ENCODE data around the gene SDHAF1. TPM values are rescaled to one million over a fixed set of nuclear protein-coding genes. Genes with fewer than 3 reads are reported as not detected.

The SDHAF1 gene
- polyA plus RNA-seq, 3 donors: 15.5 to 18.8 (median 17.4) TPM

Other genes with a start within 250 kb of the SDHAF1 start
- 10 to 100 TPM; 18.0 to 21.7 (median 19.3) TPM for gene U2AF1L4, start 249.8 kb upstream of the SDHAF1 start, polyA plus RNA-seq (ENCODE audit: insufficient read length in 3 of 3)
- gene PSENEN, start 249.5 kb upstream of the SDHAF1 start, polyA plus RNA-seq (ENCODE audit: insufficient read length in 3 of 3): 10 to 100 TPM; 61.5 to 77.1 (median 68.9) TPM
- 10 to 100 TPM; 13.1 to 14.0 (median 13.8) TPM for gene LIN37, start 246.6 kb upstream of the SDHAF1 start, polyA plus RNA-seq (ENCODE audit: insufficient read length in 3 of 3)
- 10 to 100 TPM; 20.5 to 34.1 (median 23.3) TPM for gene HSPB6, start 238.2 kb upstream of the SDHAF1 start, polyA plus RNA-seq (ENCODE audit: insufficient read length in 3 of 3)
- gene PROSER3, start 237.0 kb upstream of the SDHAF1 start, polyA plus RNA-seq (ENCODE audit: insufficient read length in 3 of 3): 10 to 100 TPM; 15.6 to 26.2 (median 26.0) TPM
- gene ARHGAP33, start 219.6 kb upstream of the SDHAF1 start, polyA plus RNA-seq (ENCODE audit: insufficient read length in 3 of 3): 10 to 100 TPM; 26.4 to 38.7 (median 32.1) TPM
- 10 to 100 TPM; 41.4 to 52.5 (median 49.5) TPM for gene PRODH2, start 182.3 kb upstream of the SDHAF1 start, polyA plus RNA-seq (ENCODE audit: insufficient read length in 3 of 3)
- gene NPHS1, start 142.7 kb upstream of the SDHAF1 start, polyA plus RNA-seq (ENCODE audit: insufficient read length in 3 of 3): 100 to 1,000 TPM; 145 to 223 (median 223) TPM
- 10 to 100 TPM; 12.3 to 13.0 (median 12.7) TPM for gene KIRREL2, start 138.3 kb upstream of the SDHAF1 start, polyA plus RNA-seq (ENCODE audit: insufficient read length in 3 of 3)
- gene APLP1, start 126.6 kb upstream of the SDHAF1 start, polyA plus RNA-seq (ENCODE audit: insufficient read length in 3 of 3): 10 to 100 TPM; 26.6 to 29.2 (median 29.1) TPM
- 1 to 10 TPM; 2.9 to 4.5 (median 4.0) TPM for gene NFKBID, start 94.6 kb upstream of the SDHAF1 start, polyA plus RNA-seq (ENCODE audit: insufficient read length in 3 of 3)
- gene HCST, start 92.7 kb upstream of the SDHAF1 start, polyA plus RNA-seq (ENCODE audit: insufficient read length in 3 of 3): 1 to 10 TPM; 2.5 to 5.2 (median 3.3) TPM
- 10 to 100 TPM in 1 of 3 donors, 1 to 10 TPM in 2; 9.5 to 14.6 (median 9.7) TPM for gene TYROBP, start 86.9 kb upstream of the SDHAF1 start, polyA plus RNA-seq (ENCODE audit: insufficient read length in 3 of 3)
- 10 to 100 TPM; 11.8 to 16.7 (median 13.6) TPM for gene LRFN3, start 58.8 kb upstream of the SDHAF1 start, polyA plus RNA-seq (ENCODE audit: insufficient read length in 3 of 3)
- gene SYNE4, start 13.6 kb downstream of the SDHAF1 start, polyA plus RNA-seq (ENCODE audit: insufficient read length in 3 of 3): 10 to 100 TPM; 13.2 to 17.5 (median 15.5) TPM
- gene ALKBH6, start 19.0 kb downstream of the SDHAF1 start, polyA plus RNA-seq (ENCODE audit: insufficient read length in 3 of 3): 10 to 100 TPM; 17.6 to 19.3 (median 18.8) TPM
- gene CLIP3, start 37.7 kb downstream of the SDHAF1 start, polyA plus RNA-seq (ENCODE audit: insufficient read length in 3 of 3): 10 to 100 TPM; 51.3 to 60.9 (median 53.5) TPM
- 10 to 100 TPM; 14.0 to 16.5 (median 15.6) TPM for gene THAP8, start 59.1 kb downstream of the SDHAF1 start, polyA plus RNA-seq (ENCODE audit: insufficient read length in 3 of 3)
- 1 to 10 TPM; 4.9 to 6.8 (median 5.4) TPM for gene WDR62, start 59.7 kb downstream of the SDHAF1 start, polyA plus RNA-seq (ENCODE audit: insufficient read length in 3 of 3)
- gene OVOL3, start 116.0 kb downstream of the SDHAF1 start, polyA plus RNA-seq (ENCODE audit: insufficient read length in 3 of 3): under 1 TPM in 1 of 3 donors, not detected in 2; 0.26 TPM
- 10 to 100 TPM; 53.4 to 61.7 (median 55.5) TPM for gene POLR2I, start 119.7 kb downstream of the SDHAF1 start, polyA plus RNA-seq (ENCODE audit: insufficient read length in 3 of 3)
- gene TBCB, start 120.3 kb downstream of the SDHAF1 start, polyA plus RNA-seq (ENCODE audit: insufficient read length in 3 of 3): 100 to 1,000 TPM; 110 to 149 (median 133) TPM
- 100 to 1,000 TPM; 562 to 644 (median 592) TPM for gene CAPNS1, start 144.9 kb downstream of the SDHAF1 start, polyA plus RNA-seq (ENCODE audit: insufficient read length in 3 of 3)
- gene COX7A1, start 157.3 kb downstream of the SDHAF1 start, polyA plus RNA-seq (ENCODE audit: insufficient read length in 3 of 3): 10 to 100 TPM; 21.8 to 34.1 (median 24.4) TPM
- gene ZNF565, start 219.5 kb downstream of the SDHAF1 start, polyA plus RNA-seq (ENCODE audit: insufficient read length in 3 of 3): 1 to 10 TPM; 5.8 to 8.5 (median 8.5) TPM
- gene ZNF146, start 219.9 kb downstream of the SDHAF1 start, polyA plus RNA-seq (ENCODE audit: insufficient read length in 3 of 3): 100 to 1,000 TPM; 114 to 132 (median 127) TPM

All from renal pelvis (tissue), 3 donors.